ENCODE data around the gene S100A14.

Gene S100A14

GRCh38 chr1:153628638-153629342, 12.7 kb upstream of the S100A14 start:
- TF ChIP-seq CTCF (IDR thresholded peaks at IDR 0.05): no peak

- TF ChIP-seq CTCF (IDR thresholded peaks at IDR 0.05): peak; percentile 12; the same call in 1 of the 2 replicates
These were observed 11.8 kb upstream of the S100A14 start, which contains the start of gene S100A1 for GRCh38 chr1:153627715-153628626. TSS of gene S100A1 (plus strand) at chr1:153628434. CDS start at chr1:153630522, 2,088 bp downstream.

GRCh38 chr1:153626904-153627714, 11.0 kb upstream of the S100A14 start, which contains the start of gene S100A13:
TSS of gene S100A13 (minus strand) at chr1:153627505. CDS start at chr1:153626472, 1,033 bp downstream.
- no peak for TF ChIP-seq CTCF (IDR thresholded peaks at IDR 0.05)

GRCh38 chr1:153626477-153626903, 10.4 kb upstream of the S100A14 start:
- TF ChIP-seq CTCF (IDR thresholded peaks at IDR 0.05): no peak

- TF ChIP-seq CTCF (IDR thresholded peaks at IDR 0.05): no peak
These were observed 9.0 kb upstream of the S100A14 start for GRCh38 chr1:153624965-153625611.

GRCh38 chr1:153623101-153623500, 7.0 kb upstream of the S100A14 start:
- no peak for TF ChIP-seq CTCF (IDR thresholded peaks at IDR 0.05)
